GM21381 (cell line): ENCODE results near the gene HOXB8.

Source experiments
- ATAC-seq: cut with Tn5 transposase; IDR thresholded peaks from one replicate; pipeline ENCODE4 v1.9.1; 2021; ENCODE audit warnings: mild to moderate bottlenecking, moderate library complexity; ENCODE audit not compliant: unreplicated experiment

Gene HOXB8

GRCh38 chr17:48611213-48611612 lies 3.9 kb downstream of the HOXB8 start:
- no peak for ATAC-seq

DNA sequence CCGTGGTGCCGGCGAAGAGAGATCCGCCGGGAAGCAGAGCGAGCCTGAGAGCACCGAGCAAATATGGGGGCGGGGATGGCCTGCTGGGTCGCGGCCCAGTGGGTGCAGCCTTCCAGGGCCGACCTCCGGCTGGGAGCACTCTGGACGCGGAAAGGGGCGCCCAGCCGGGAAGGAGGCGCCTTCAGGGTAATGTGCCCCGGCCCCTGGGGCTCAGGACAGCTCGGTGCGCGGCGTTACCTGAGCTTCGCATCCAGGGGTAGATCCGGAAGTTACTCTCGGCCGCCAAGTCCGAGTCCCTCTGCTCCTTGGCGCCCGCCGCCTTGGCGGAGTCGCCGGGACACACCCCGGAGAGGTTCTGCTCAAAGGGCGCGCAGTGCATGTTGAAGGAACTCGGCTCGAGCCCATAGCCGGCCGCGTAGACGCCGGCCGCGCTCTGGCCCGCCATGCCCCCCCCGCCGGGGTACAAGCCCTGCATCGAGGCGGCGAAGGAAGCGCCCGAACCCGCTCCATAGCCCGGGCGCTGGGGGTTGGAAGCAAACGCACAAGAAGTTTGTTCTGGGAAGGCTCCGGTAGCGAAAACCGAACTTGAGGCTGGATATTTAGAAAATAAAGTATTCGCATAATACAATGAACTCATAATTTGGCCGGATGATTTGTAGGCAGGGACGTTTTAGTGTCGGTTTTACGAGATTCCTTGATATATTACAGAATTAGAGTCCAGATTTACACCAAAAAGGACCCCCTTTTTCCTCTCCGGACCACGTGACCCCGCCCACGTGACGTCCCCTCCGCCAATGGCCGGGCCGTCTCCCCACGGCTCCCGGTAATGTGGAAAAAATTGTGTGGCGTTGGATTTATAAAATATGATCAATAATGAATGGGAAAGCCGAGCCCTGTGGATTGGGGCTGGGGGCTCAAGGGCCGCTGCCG lies 4.5 kb downstream of the HOXB8 start, which contains the start of gene HOXB7:
Gene HOXB7 (minus strand): TSS at position 736 of the 930 bp plus-strand sequence. CDS start 99 bp downstream, at position 637.
- ATAC-seq: no peak

DNA sequence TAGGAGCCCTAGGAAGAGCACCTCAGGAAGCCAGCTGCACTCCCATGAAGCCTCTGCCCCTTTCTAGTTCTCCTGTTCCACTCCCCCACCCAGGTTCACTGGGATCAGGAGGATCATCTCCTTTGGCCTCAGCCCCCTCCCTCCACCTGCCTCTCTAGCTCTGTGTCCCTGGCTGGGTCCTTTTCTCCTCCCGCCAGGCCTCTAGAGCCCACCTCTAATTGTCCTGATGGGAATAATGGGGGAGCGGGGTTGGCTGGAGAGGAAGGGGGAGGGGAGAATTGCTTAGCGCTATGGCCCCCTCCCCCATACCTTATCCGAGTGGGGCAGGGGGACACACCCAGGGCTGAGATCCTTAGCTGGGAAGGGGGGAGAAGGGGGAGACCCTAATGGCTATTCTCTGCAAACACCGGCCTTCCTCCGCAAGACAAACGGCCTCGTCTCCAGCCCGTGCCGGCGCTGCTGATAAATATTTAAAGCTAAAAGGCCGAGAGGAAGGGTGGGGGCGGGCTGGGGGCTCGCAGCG lies 5.3 kb downstream of the HOXB8 start:
- no peak for ATAC-seq

DNA sequence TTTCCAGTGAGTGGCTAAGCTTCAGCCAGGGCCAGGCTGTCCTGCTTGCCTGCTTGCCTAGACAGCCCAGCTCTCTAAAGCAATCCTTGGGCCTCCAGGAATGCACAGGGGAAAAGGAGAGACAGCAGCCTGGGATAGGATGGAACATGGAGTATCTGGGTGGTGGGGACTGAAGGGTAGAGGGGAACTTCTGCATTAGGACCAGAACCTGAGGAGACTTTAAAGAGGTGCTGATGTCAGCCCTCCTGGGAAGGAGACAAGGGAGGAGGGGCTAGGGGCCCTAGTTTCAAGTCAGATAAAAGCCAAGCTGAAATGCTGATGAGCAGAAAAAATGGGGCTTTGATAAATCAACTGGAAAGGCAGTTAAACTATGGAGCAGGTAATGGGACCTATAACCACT lies 6.1 kb downstream of the HOXB8 start:
- no peak for ATAC-seq

- ATAC-seq: no peak
Measured at GRCh38 chr17:48608494-48608834, 6.6 kb downstream of the HOXB8 start.

DNA sequence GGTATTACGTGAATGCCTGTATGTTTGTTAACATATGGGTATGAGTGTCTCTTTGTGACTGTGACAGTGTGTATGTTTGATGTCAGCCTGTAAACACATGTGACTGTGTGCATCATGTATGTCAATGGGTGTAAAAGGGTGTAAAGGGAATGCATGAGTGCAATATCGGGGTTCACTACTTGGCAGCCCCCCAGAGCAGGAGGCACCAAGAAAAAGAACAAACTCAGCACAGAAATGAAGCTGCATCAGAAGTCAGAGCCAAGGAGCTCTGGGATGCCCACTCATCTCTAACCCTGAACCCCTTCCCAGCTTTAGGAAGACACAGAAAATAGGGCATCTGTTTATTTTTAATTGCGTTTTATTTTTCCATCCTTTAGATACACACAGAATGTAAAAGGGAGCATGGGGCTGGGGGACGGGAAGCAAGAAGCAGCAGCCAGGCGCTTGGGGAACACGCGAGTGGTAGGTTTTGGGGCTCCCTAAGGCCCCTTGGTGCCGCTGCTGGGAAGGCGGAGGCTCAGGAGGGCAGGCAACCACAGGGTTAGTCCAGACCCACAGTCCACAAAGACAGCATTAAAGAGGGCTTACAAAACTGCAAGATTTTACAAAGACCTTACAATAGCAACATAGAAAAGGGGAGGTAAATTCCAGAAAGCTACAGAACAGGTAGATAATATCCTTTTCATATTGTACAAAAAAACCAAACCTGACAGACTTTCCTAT lies 8.0 kb downstream of the HOXB8 start:
- ATAC-seq: no peak

DNA sequence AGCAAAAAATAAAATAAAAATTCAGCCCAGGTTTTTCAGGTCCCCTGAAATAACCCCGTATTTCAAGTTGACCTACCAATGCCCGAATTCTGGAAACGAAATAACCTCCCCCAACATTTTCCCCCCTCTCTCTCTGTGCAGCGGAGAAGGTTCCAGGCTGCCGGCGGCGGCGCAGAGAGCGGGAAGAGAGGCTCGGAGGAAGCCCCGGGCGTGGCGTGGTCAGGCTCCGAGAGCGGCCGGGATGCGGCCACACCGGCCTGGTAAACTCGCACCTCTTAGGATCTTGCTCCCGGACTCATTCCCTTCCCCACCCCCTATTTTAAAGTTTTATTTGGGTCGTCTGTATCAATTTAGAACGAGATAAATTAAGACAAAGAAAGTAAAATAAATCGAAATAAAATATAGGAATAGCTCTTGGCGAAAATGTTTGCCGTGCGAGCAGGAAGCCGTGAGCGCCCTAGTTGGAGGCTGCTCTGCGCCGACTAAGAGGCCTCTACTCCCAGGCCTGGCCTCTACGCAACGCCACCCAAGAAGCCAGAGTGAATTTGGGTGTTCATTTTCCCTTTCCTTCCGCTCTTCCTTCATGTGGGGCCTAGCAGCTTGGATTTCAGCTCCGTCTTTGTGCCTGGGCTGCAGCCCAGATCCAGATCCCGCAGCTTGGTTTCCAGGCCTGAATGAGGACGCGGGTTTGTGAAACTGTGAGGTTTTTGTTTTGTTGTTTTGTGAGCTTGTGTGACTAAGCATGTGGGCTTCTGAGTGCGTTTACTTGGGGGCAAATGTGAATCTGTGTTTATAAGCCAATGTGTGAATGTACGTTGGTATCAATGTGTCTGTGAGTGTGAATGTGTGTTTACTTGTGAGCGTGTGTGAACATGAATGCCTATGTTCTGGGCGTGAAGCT lies 8.9 kb downstream of the HOXB8 start:
- ATAC-seq: no peak

DNA sequence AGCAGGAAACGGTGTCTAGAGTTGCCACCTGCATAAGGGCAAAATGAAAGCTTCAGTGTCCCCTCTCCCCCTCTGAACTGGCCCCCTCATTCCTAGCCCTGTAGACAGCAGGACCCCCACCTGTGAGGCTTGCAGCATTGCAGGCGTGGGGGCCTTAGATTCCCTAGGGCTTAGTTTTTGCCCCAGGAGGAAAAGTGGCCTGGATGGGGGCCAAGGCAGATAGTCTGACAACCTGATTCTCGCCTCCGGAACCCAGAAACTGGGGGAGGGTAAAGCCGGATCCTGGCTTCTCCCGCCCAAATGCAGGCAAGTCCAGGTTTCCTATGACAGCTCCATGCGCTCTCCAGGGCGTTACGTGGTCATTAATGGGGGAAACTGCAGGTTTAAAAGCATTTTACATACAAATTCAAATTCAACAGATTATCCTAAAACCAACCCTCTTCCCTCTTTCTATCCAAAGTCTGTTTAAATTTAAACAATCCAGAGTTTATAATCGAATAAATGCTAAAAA lies 9.6 kb downstream of the HOXB8 start:
- no peak for ATAC-seq

- no peak for ATAC-seq
Measured at GRCh38 chr17:48604770-48605329, 10.2 kb downstream of the HOXB8 start, which contains the start of gene HOXB6. TSS of gene HOXB6 (minus strand) at chr17:48604986. CDS start at chr17:48598150, 6,836 bp downstream.

GRCh38 chr17:48603959-48604769 lies 10.9 kb downstream of the HOXB8 start:
- ATAC-seq: no peak

DNA sequence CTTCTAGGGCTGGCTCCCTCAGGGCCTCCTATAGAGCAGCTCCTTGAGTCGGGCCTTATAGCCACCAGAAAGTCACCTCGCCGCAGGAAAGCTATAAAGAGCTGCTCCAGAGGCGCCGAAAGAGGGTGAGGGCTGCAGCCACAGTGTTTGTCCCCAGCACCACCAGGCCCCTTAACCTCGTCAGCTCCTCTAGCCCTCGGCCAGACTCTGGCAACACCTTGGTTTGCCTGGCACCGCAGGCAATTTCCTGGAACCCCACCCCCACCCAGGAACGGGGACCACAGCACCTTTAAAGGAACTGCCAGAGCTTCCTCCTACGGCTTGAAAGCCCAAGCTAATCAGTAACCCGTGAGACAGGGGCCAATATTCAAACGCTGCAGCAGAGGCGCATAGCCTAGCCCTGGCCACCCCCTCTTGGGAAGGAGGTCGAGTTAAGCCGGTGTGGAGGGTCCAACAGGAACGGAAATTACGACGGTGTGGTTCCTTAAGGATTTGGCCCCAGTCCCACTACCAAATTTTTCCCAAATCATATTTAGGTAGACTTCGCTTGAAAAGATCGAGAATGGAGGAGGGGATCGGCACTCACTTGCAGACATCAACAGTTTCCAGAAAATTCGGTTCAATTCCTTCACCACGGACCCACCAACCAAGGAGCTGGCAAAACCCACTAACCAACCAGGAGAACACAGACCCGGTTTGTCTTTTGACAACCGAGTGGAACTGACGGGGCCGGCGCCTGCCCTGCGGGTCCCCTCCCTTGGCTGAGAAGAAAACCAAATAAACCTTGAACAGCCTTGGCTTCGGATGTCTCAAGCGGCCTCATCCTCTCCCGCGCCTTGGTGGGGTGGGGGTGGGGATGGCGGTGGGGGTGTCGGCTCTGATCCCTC lies 13.3 kb downstream of the HOXB8 start:
- no peak for ATAC-seq

- ATAC-seq: no peak
Measured at GRCh38 chr17:48601207-48601538, 13.9 kb downstream of the HOXB8 start.

DNA sequence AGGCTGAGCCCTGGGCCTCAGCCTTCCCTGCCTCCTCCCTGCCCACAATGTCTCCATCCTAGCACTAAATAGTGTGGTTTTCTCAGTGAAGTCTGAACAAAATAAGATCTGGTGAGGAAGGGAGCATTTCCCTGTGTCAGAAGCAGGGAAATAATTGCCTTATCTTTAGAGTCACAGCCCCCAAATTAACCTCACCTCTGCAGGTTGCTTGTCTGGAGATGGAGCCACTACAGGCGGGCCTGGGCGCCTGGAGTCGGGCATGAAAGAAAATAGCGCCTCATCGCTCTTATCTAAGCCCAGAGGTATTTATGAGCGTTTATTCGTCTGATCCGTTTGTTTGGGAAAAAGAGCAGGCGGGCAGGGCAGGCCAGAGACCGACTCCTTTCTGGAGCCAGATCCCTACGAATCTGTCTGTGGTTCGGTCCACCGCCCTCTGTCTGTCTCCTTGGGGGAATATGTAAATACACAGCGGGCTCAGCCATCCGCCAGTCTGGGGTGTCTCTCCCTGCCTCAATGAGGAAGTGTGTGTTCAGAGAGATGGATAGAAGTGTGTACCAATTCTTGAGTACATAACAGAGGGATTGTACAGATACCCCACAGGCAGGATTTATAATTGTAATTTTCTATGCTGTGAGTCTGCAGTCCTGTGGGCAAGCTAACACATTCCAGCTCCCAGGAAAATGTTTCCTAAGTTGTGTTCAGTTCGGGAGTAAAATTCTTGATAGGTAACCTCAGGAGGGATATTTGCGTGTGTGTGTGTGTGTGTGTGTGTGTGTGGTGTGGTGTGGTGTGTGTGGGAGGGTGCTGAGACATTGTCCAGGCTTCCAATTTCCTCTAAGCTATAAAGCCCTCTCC lies 14.6 kb downstream of the HOXB8 start:
- no peak for ATAC-seq

- no peak for ATAC-seq
Measured at GRCh38 chr17:48599354-48599753, 15.7 kb downstream of the HOXB8 start.

DNA sequence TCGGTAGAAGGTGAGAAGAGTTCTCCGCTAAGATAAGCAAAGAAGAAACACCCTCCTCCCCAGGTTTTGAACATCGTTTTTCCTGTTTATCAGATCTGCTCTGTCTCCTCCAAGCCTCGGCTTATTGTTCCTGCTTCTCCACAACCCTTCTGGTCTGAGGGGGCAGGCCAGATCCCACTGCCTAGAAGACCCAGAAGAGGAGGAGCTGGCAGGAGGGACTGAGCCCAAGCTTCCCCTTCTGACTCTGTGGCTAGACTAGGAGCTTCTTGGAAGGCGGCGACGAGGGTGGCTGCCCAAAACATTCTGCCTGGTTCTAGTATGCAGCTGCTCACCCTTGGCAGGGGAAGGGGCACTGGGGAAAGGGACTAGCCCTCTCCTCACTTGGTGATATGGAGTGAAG lies 16.4 kb downstream of the HOXB8 start:
- ATAC-seq: no peak

GRCh38 chr17:48597778-48598631 lies 17.1 kb downstream of the HOXB8 start:
- no peak for ATAC-seq

DNA sequence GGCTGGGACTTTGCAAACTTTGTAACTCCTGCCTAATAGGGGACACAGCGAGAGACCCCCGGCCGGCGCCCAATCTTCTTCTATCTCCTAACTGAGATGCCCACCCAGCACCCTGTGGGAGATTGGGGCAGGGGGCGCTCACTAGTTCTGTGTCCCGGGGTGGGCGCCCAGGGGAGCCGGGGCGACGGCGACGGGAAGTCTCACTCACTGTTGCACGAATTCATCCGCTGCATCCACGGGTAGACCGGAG lies 17.6 kb downstream of the HOXB8 start:
- ATAC-seq: no peak
